Activated T-helper 2 cell treated with anti-CD3 and anti-CD28 coated beads, Interferon-gamma antibody, Interleukin-2, Interleukin-4, amounts not matched to agents 10 μg/mL and 5 μg/mL and 100 μg/mL, durations not matched to agents 14 hours and 24 hours and 36 hours (primary cell): ENCODE data around the gene HAUS3. TPM values are rescaled to one million over a fixed set of nuclear protein-coding genes. Genes with fewer than 3 reads are reported as not detected.

Experiments used
- DNase-seq: peaks from one replicate; pipeline ENCODE4 v3.0.0; 2021; ENCODE audit warnings: low spot score
- H3K27ac Mint-ChIP-seq: one replicate; pipeline ENCODE4 v1.8.0; 2021; ENCODE audit warnings: mixed read lengths
- H3K27me3 Mint-ChIP-seq: one replicate; pipeline ENCODE4 v1.8.0; 2021; ENCODE audit warnings: low read depth, mixed read lengths
- H3K36me3 Mint-ChIP-seq: one replicate; pipeline ENCODE4 v1.8.0; 2021; ENCODE audit warnings: low read depth, mixed read lengths
- H3K4me1 Mint-ChIP-seq: one replicate; pipeline ENCODE4 v1.8.0; 2021; ENCODE audit warnings: low read depth, mixed read lengths
- H3K4me3 Mint-ChIP-seq: one replicate; pipeline ENCODE4 v1.8.0; 2021; ENCODE audit warnings: low read depth, mild to moderate bottlenecking, moderate library complexity, mixed read lengths
- H3K9me3 Mint-ChIP-seq: one replicate; pipeline ENCODE4 v1.8.0; 2021; ENCODE audit warnings: mixed read lengths
- intact Hi-C: fragments of 100-400 bp; cut with micrococcal nuclease; formaldehyde crosslinking; loops from one replicate; pipeline ENCODE4 v1.15.1; 2023
- total RNA-seq: library from RNA; stranded (reverse); gene quantifications from 2 replicates; pipeline ENCODE4 v1.2.3, GENCODE V29; 2022

Gene HAUS3
- total RNA-seq, 1 donor from 2014 or later, result 17.1 TPM

DNA sequence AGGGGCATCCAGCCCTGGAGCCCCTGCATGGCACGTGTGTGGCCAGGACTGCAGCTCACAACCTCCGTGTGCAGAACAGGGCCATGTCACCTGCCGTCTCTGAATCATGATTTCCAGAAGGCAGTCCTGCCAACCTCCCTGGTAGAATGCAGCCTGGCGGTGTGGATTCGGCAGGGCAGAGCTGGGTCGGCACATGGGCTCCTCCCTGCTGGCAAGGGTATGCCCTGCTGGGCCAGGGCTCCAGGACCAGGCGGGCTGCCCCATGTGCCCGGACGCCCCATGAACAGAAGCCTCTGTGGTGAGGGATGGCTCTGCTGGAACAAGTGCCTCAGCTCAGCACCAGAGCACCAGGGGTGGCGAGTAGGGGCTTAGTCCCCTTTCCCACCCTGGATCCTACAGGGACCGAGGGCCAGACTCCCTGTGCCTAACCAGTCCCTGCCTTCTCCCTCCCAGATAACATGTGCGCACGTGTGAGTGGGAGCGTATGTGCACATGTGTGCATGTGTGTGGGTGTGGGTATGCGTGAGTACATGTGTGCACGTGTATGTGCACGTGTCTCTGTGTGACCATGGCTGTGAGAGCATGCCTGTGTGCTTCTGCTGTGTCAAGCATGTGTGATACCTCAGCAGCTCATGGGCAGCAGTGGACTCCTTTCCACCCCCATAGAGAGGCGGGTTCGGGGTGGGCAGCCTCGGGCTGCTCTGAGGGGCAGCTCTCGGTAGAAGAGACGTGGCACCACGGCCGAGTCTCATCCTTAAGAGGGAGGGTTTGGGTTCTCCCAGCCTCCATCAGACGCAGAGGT, 30.3 kb upstream of the HAUS3 start:
- Mint-ChIP-seq H3K4me1 (no peaks in the 10 kb centered on the region), H3K4me3 (no peak overlapping the region), H3K36me3 (no peaks in the 10 kb centered on the region), H3K27ac (no peak overlapping the region), H3K27me3 (no peaks in the 10 kb centered on the region), H3K9me3 (no peaks in the 10 kb centered on the region)
- intact Hi-C loops, result no loop called here
- DNase-seq, result no peak

GRCh38 chr4:2271279-2272025, 29.5 kb upstream of the HAUS3 start:
- no peaks in the 10 kb centered on the region for H3K36me3 Mint-ChIP-seq
- no peaks in the 10 kb centered on the region for H3K4me1 Mint-ChIP-seq
- H3K27me3 Mint-ChIP-seq, result no peaks in the 10 kb centered on the region
- H3K4me3 Mint-ChIP-seq, result no peak overlapping the region
- no peaks in the 10 kb centered on the region for H3K9me3 Mint-ChIP-seq
- intact Hi-C loops, result no loop called here
- H3K27ac Mint-ChIP-seq, result no peak overlapping the region
- no peak for DNase-seq

DNA sequence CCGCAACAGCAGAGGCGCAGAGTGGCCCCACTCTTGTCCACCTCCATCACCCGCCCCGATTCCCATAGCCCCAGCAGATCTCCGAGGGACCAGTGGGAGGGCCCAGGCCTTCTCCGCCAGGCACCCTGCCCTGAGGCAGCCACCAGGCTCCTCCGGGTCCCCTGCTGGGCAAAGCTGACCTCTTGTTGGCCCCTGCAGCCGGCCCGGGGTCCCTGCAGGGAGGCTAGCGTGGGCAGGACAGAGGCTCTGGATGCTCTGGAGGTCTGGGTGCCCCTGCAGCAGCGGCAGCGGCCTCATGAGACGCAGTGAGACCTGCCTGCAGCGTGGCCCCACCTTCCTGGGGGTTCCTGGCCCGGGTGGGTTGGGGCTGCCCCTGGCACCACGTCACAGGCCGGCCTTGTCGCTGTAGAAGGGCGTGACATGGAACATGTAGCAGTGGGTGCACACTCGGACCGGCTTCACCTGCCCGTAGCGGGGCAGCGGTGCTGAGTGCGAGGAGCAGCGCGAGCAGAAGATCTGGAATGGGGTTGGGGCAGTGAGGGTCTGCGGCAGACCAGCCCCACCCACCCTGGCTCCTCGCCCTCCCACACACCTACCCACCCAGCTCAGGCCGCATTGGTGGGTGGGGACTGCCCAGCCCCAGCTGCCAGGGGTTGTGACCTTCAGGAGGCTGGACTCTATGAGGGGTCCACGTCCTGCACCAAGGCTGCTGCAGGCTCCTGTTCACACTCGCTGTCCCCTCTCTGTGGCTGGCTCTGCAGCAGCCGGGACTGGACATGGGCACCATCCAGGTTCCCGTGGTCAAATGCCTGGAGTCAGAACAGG, 28.6 kb upstream of the HAUS3 start:
- intact Hi-C loops, result no loop called here
- DNase-seq, result no peak
- Mint-ChIP-seq H3K4me1 (no peaks in the 10 kb centered on the region), H3K27me3 (no peaks in the 10 kb centered on the region), H3K27ac (no peak overlapping the region), H3K4me3 (no peak overlapping the region), H3K9me3 (no peaks in the 10 kb centered on the region), H3K36me3 (no peaks in the 10 kb centered on the region)

GRCh38 chr4:2269618-2270163, 27.8 kb upstream of the HAUS3 start:
- no peaks in the 10 kb centered on the region for H3K36me3 Mint-ChIP-seq
- no peaks in the 10 kb centered on the region for H3K4me1 Mint-ChIP-seq
- H3K27me3 Mint-ChIP-seq, result no peaks in the 10 kb centered on the region
- no peak overlapping the region for H3K4me3 Mint-ChIP-seq
- DNase-seq, result no peak
- intact Hi-C loops, result no loop called here
- H3K27ac Mint-ChIP-seq, result no peak overlapping the region
- no peaks in the 10 kb centered on the region for H3K9me3 Mint-ChIP-seq

DNA sequence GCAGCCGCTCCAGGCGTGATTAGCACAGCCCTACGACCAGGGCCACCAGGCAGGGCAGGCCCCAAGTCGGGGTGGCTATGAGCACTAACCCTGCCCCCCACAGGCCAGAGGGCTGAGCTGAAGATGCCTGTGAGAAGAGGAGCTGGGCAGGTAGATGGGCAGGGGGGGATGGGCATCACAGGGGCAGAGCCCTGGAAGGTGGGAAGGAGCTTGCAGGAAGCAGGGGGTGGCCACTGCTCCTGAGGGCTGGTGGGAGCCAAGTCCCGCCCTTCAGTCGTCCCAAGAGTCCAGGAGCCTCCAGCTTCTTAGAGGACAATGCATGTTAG, 27.2 kb upstream of the HAUS3 start:
- Mint-ChIP-seq H3K27me3 (no peaks in the 10 kb centered on the region), H3K36me3 (no peaks in the 10 kb centered on the region), H3K9me3 (no peaks in the 10 kb centered on the region), H3K4me1 (no peaks in the 10 kb centered on the region), H3K27ac (no peak overlapping the region), H3K4me3 (no peak overlapping the region)
- intact Hi-C loops, result no loop called here
- DNase-seq, result no peak

- H3K4me3 Mint-ChIP-seq, result no peak overlapping the region
- no peak overlapping the region for H3K27ac Mint-ChIP-seq
- no peak for DNase-seq
- no peaks in the 10 kb centered on the region for H3K9me3 Mint-ChIP-seq
- no peaks in the 10 kb centered on the region for H3K36me3 Mint-ChIP-seq
- intact Hi-C loops, result no loop called here
- H3K4me1 Mint-ChIP-seq, result no peaks in the 10 kb centered on the region
- no peaks in the 10 kb centered on the region for H3K27me3 Mint-ChIP-seq
Measured at GRCh38 chr4:2268357-2269205, 26.7 kb upstream of the HAUS3 start.

GRCh38 chr4:2267841-2268240, 25.9 kb upstream of the HAUS3 start:
- H3K36me3 Mint-ChIP-seq, result no peaks in the 10 kb centered on the region
- no peaks in the 10 kb centered on the region for H3K9me3 Mint-ChIP-seq
- DNase-seq, result no peak
- H3K4me1 Mint-ChIP-seq, result no peaks in the 10 kb centered on the region
- no peak overlapping the region for H3K4me3 Mint-ChIP-seq
- H3K27me3 Mint-ChIP-seq, result no peaks in the 10 kb centered on the region
- H3K27ac Mint-ChIP-seq, result no peak overlapping the region
- intact Hi-C loops, result no loop called here

DNA sequence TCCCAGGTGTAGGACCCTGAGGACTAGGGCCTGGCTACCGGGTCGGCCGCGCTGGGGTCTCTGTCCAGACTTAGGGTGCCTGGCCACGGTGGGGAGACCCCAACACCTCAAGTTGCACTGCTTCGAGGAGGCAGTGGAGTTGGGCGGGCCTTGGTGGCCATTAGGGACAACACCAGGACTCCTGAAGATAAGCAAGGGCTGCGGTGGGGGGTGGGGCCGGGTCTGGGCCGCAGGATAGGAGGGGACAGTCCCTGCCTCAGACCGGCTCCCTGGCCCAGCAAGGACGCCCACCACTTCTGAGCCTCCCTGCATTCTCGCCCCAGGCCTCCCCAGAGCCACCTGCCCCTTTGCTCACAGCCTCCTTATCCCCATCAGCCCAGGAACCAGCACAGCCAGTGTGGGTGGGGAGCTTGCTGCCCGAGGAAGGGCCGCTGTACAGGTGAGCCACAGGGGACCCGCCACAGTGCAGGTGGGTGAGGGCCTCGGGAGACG, 25.4 kb upstream of the HAUS3 start:
- H3K36me3 Mint-ChIP-seq, result no peaks in the 10 kb centered on the region
- no peaks in the 10 kb centered on the region for H3K9me3 Mint-ChIP-seq
- no peak for DNase-seq
- no peaks in the 10 kb centered on the region for H3K4me1 Mint-ChIP-seq
- no peaks in the 10 kb centered on the region for H3K27me3 Mint-ChIP-seq
- H3K4me3 Mint-ChIP-seq, result no peak overlapping the region
- no peak overlapping the region for H3K27ac Mint-ChIP-seq
- intact Hi-C loops, result no loop called here

- Mint-ChIP-seq H3K27me3 (no peaks in the 10 kb centered on the region), H3K4me3 (no peak overlapping the region), H3K4me1 (no peaks in the 10 kb centered on the region), H3K9me3 (no peaks in the 10 kb centered on the region), H3K36me3 (no peaks in the 10 kb centered on the region), H3K27ac (no peak overlapping the region)
- DNase-seq, result no peak
- intact Hi-C loops, result no loop called here
Measured at GRCh38 chr4:2266821-2267220, 24.9 kb upstream of the HAUS3 start.

DNA sequence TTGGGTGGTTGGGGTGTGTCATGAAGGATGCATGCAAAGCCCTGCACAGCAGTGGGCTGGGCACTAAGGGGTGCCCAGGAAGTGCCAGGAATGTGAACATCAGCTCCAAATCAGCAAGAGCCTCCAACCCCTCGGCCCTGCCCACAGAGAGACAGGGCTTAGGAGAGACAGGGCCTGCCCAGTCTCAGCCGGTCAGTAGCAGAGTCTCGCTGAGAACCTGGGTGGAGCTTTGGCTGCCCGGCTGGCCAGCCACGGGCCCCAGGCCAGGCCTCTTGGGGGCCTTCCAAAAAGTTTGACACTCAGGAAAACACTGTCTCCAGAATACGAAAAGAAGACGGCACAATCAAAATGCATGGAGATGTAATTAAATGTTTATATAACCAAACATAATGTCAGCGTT, 24.3 kb upstream of the HAUS3 start:
- Mint-ChIP-seq H3K36me3 (no peaks in the 10 kb centered on the region), H3K27ac (no peak overlapping the region), H3K27me3 (no peaks in the 10 kb centered on the region), H3K9me3 (no peaks in the 10 kb centered on the region), H3K4me3 (no peak overlapping the region), H3K4me1 (no peaks in the 10 kb centered on the region)
- DNase-seq, result no peak
- intact Hi-C loops, result no loop called here

- no peaks in the 10 kb centered on the region for H3K27me3 Mint-ChIP-seq
- no peaks in the 10 kb centered on the region for H3K36me3 Mint-ChIP-seq
- H3K4me3 Mint-ChIP-seq, result no peak overlapping the region
- H3K4me1 Mint-ChIP-seq, result no peaks in the 10 kb centered on the region
- no peak for DNase-seq
- intact Hi-C loops, result no loop called here
- no peak overlapping the region for H3K27ac Mint-ChIP-seq
- no peaks in the 10 kb centered on the region for H3K9me3 Mint-ChIP-seq
Measured at GRCh38 chr4:2265113-2266110, 23.5 kb upstream of the HAUS3 start.
